ENCODE data around the gene RASA3.
"Not testable (repeated sequence)": the region's sequence is repeated elsewhere in the genome, so short reads cannot be mapped to it uniquely, and the experiment has no call there.

The RASA3 gene

GRCh38 chr13:114166381-114167131 lies 34.1 kb upstream of the RASA3 start:
- Histone ChIP-seq H3K27me3 (ENCODE audit: control insufficient read depth, insufficient read depth, low read length, poor library complexity, severe bottlenecking) (no peaks in the 10 kb centered on the region), H3K4me1 (ENCODE audit: control insufficient read depth, insufficient read depth, low read length) (no peaks in the 10 kb centered on the region), H3K9me3 (ENCODE audit: control insufficient read depth, low read length) (no peaks in the 10 kb centered on the region), H3K36me3 (ENCODE audit: control insufficient read depth, insufficient read depth, low read length) (no peaks in the 10 kb centered on the region), H3K4me3 (ENCODE audit: insufficient read depth, low read depth, low read length) (no peak overlapping the region), H3K27ac (ENCODE audit: insufficient read depth, low read depth, low read length, poor library complexity, severe bottlenecking) (no peak overlapping the region)
- 94% methylated on average over 20 of the region's 20 CpGs for WGBS, 2 experiments

GRCh38 chr13:114164681-114165429 lies 32.4 kb upstream of the RASA3 start:
- H3K4me3 ChIP-seq (ENCODE audit: insufficient read depth, low read depth, low read length) = no peak overlapping the region
- WGBS, 2 experiments = 92 to 93% methylated on average over 26 of the region's 26 CpGs

DNA sequence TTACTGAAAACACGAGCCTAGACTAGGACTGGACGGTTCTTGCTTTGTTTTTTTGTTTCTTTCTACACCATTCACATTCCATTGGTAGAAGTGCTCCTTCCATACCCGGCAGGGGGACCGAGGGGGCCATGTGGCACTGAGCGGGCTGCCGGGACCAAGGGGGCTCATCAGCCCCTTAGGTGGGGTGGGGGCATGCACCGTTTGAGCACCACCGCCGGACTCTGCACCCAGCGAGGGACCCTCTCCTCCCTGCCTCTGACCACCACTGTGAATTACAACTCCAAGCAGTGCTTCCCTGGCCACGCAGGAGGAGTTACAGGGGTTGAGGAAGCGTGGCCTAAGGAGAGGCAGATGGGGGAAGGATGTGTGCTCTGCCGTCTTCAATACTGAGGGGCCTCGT lies 31.6 kb upstream of the RASA3 start:
- no peak overlapping the region for H3K27ac ChIP-seq (ENCODE audit: insufficient read depth, low read depth, low read length, poor library complexity, severe bottlenecking)
- H3K4me3 ChIP-seq (ENCODE audit: insufficient read depth, low read depth, low read length) = no peak overlapping the region
- 84 to 88% methylated on average over 14 of the region's 14 CpGs for WGBS, 2 experiments
- no peaks in the 10 kb centered on the region for H3K36me3 ChIP-seq (ENCODE audit: control insufficient read depth, insufficient read depth, low read length)
- no peaks in the 10 kb centered on the region for H3K4me1 ChIP-seq (ENCODE audit: control insufficient read depth, insufficient read depth, low read length)
- H3K9me3 ChIP-seq (ENCODE audit: control insufficient read depth, low read length) = no peaks in the 10 kb centered on the region
- H3K27me3 ChIP-seq (ENCODE audit: control insufficient read depth, insufficient read depth, low read length, poor library complexity, severe bottlenecking) = no peaks in the 10 kb centered on the region

More at GRCh38 chr13:114164681-114165429, 32.4 kb upstream of the RASA3 start:
- H3K9me3 ChIP-seq (ENCODE audit: control insufficient read depth, low read length) = no peaks in the 10 kb centered on the region
- H3K4me1 ChIP-seq (ENCODE audit: control insufficient read depth, insufficient read depth, low read length) = no peaks in the 10 kb centered on the region
- H3K27me3 ChIP-seq (ENCODE audit: control insufficient read depth, insufficient read depth, low read length, poor library complexity, severe bottlenecking) = no peaks in the 10 kb centered on the region
- no peaks in the 10 kb centered on the region for H3K36me3 ChIP-seq (ENCODE audit: control insufficient read depth, insufficient read depth, low read length)
- H3K27ac ChIP-seq (ENCODE audit: insufficient read depth, low read depth, low read length, poor library complexity, severe bottlenecking) = no peak overlapping the region

DNA sequence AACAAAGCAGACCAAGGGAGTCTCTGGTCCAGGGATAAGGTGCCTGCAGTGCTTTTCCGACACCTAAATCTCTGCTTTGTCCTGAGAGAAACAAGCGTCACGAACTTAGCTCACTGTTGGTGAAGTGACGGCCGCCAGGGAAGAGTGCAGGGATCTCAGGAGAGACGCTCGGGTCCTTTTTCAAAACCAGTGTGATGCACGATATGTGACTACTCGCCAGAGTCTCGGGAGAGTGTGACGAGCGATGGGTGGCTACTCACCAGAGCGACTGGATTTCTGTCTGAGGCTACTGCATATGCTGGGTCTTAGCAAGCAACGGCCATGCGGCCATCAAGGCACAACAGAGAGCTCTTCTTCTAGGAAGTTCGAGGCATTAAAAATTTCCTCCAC lies 30.1 kb upstream of the RASA3 start:
- Histone ChIP-seq H3K9me3 (ENCODE audit: control insufficient read depth, low read length) (no peaks in the 10 kb centered on the region), H3K36me3 (ENCODE audit: control insufficient read depth, insufficient read depth, low read length) (no peaks in the 10 kb centered on the region), H3K27me3 (ENCODE audit: control insufficient read depth, insufficient read depth, low read length, poor library complexity, severe bottlenecking) (no peaks in the 10 kb centered on the region), H3K4me1 (ENCODE audit: control insufficient read depth, insufficient read depth, low read length) (no peaks in the 10 kb centered on the region), H3K27ac (ENCODE audit: insufficient read depth, low read depth, low read length, poor library complexity, severe bottlenecking) (no peak overlapping the region), H3K4me3 (ENCODE audit: insufficient read depth, low read depth, low read length) (no peak overlapping the region)
- 87 to 89% methylated on average over 16 of the region's 16 CpGs for WGBS, 2 experiments

GRCh38 chr13:114161644-114162532 lies 29.5 kb upstream of the RASA3 start:
- Histone ChIP-seq H3K27me3 (ENCODE audit: control insufficient read depth, insufficient read depth, low read length, poor library complexity, severe bottlenecking) (no peaks in the 10 kb centered on the region), H3K36me3 (ENCODE audit: control insufficient read depth, insufficient read depth, low read length) (no peaks in the 10 kb centered on the region), H3K9me3 (ENCODE audit: control insufficient read depth, low read length) (no peaks in the 10 kb centered on the region), H3K4me1 (ENCODE audit: control insufficient read depth, insufficient read depth, low read length) (no peaks in the 10 kb centered on the region), H3K4me3 (ENCODE audit: insufficient read depth, low read depth, low read length) (no peak overlapping the region), H3K27ac (ENCODE audit: insufficient read depth, low read depth, low read length, poor library complexity, severe bottlenecking) (no peak overlapping the region)
- 86 to 88% methylated on average over 32 of the region's 32 CpGs for WGBS, 2 experiments

DNA sequence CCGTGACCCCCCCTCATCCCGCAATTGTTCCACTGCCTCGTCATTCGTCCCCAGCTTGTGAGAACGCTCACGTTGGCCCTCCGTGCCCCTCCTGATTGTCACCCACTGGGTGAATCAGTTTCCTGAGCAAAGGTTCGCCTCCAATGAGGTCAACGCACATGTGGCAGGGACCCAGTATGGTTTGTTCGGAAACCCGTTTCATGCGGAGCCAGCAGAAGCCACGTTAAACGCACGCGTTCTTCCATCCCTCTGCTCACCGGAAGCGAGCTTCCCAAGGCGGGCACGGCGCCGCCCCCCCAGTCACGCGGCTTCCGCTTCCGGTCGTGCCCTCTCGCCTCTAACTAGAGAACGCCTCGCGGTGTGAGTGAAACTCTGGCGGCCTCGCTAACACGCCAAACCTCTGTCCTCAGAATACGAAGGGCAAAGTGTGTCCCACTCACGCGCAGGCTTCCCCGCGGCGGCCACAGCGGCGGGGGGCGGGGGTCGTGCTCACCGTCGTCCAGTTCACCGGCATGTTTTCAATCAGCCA lies 28.7 kb upstream of the RASA3 start:
- H3K9me3 ChIP-seq (ENCODE audit: control insufficient read depth, low read length) = no peaks in the 10 kb centered on the region
- no peak overlapping the region for H3K27ac ChIP-seq (ENCODE audit: insufficient read depth, low read depth, low read length, poor library complexity, severe bottlenecking)
- 94 to 95% methylated on average over 47 of the region's 47 CpGs for WGBS, 2 experiments
- no peaks in the 10 kb centered on the region for H3K36me3 ChIP-seq (ENCODE audit: control insufficient read depth, insufficient read depth, low read length)
- no peak overlapping the region for H3K4me3 ChIP-seq (ENCODE audit: insufficient read depth, low read depth, low read length)
- no peaks in the 10 kb centered on the region for H3K4me1 ChIP-seq (ENCODE audit: control insufficient read depth, insufficient read depth, low read length)
- no peaks in the 10 kb centered on the region for H3K27me3 ChIP-seq (ENCODE audit: control insufficient read depth, insufficient read depth, low read length, poor library complexity, severe bottlenecking)

DNA sequence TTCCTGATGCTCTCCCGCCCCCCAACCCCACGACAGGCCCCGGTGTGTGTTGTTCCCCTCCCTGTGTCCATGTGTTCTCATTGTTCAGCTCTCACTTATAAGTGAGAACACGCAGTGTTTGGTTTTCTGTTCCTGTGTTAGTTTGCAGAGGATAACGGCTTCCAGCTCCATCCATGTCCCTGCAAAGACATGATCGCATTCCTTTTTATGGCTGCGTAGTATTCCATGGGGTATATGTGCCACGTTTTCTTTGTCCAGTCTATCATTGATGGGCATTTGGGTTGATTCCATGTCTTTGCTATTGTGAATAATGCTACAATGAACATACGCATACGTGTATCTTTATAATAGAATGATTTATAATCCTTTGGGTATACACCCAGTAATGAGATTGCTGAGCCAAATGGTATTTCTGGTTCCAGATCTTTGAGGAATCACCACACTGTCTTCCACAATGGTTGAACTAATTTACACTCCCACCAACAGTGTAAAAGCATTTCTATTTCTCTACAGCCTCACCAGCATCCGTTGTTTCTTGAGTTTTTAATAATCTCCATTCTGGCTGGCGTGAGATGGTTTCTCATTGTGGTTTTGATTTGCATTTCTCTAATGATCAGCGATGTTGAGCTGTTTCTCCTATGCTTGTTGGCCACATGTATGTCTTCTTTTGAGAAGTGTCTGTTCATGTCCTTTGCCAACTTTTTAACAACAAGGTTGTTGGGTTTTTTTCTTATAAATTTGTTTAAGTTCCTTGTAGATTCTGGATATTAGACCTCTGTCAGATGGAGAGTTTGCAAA lies 26.6 kb upstream of the RASA3 start:
- WGBS, 2 experiments = 87 to 94% methylated on average over 11 to 13 of the region's 13 CpGs
- not testable (repeated sequence) for H3K36me3 ChIP-seq (ENCODE audit: control insufficient read depth, insufficient read depth, low read length); H3K27ac ChIP-seq (ENCODE audit: insufficient read depth, low read depth, low read length, poor library complexity, severe bottlenecking); H3K9me3 ChIP-seq (ENCODE audit: control insufficient read depth, low read length); H3K4me3 ChIP-seq (ENCODE audit: insufficient read depth, low read depth, low read length); H3K4me1 ChIP-seq (ENCODE audit: control insufficient read depth, insufficient read depth, low read length); H3K27me3 ChIP-seq (ENCODE audit: control insufficient read depth, insufficient read depth, low read length, poor library complexity, severe bottlenecking)

DNA sequence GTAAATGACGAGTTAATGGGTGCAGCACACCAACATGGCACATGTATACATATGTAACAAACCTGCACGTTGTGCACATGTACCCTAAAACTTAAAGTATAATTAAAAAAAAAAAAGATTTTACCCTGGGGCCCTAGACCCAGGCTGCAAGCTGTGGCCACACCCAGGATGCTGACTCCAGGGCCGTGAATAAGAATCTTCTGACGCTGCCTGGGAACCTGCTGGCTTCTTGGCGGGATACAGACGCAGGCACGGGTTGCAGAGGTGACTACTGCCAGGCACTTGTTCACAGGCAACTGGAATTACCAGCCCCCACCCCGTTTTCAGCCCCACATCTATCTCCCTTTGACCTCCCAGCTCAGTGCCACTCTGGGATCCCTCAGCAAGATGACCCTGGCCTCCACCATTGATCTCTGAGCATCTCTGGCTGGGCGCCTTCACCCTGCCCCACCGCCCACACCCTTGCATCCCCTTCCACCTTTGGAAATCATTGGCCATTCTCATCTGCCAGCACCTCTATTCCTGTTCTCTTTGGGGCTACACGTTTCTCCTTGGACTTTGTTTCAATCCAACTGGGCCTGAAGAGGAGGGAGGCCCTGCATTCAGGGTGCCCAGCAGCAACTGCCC lies 25.6 kb upstream of the RASA3 start:
- Histone ChIP-seq H3K9me3 (ENCODE audit: control insufficient read depth, low read length) (no peaks in the 10 kb centered on the region), H3K27me3 (ENCODE audit: control insufficient read depth, insufficient read depth, low read length, poor library complexity, severe bottlenecking) (no peaks in the 10 kb centered on the region), H3K36me3 (ENCODE audit: control insufficient read depth, insufficient read depth, low read length) (no peaks in the 10 kb centered on the region), H3K27ac (ENCODE audit: insufficient read depth, low read depth, low read length, poor library complexity, severe bottlenecking) (no peak overlapping the region), H3K4me1 (ENCODE audit: control insufficient read depth, insufficient read depth, low read length) (no peaks in the 10 kb centered on the region), H3K4me3 (ENCODE audit: insufficient read depth, low read depth, low read length) (no peak overlapping the region)
- WGBS, 2 experiments = 74 to 75% methylated on average over 10 of the region's 11 CpGs
